DMS114 treated with DMSO at 0.1 percent for 48 hours (cell line): Measurements from ENCODE around the gene ARHGEF11.

Experiments
- DNase-seq: peaks from one replicate; lab custom pipeline; 2025; ENCODE audit not compliant: unreplicated experiment; lab: John Stamatoyannopoulos, UW

The ARHGEF11 gene

DNA sequence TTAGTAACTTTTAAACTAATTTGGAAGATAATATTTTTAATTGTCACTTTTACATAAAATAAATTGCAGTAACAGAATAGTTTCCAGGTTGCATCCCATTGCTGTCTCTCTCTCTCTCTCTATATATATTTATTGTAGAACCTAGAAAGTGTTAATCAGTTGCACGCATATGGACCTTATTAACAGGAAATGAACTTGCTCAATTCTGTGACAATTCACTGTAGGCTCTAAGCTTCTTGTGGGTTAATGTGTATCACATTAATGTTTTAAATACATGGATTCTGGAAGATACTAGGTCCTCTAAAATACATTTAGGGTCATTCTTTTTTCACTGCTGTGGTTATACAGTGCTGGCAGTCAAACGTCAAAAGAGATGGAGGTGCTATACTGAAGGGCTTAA lies 92.0 kb downstream of the ARHGEF11 start:
- DNase-seq, result no peak

GRCh38 chr1:156951371-156951770 lies 94.2 kb downstream of the ARHGEF11 start:
- no peak for DNase-seq

- no peak for DNase-seq
Observed at GRCh38 chr1:156949127-156949526, 96.4 kb downstream of the ARHGEF11 start.

DNA sequence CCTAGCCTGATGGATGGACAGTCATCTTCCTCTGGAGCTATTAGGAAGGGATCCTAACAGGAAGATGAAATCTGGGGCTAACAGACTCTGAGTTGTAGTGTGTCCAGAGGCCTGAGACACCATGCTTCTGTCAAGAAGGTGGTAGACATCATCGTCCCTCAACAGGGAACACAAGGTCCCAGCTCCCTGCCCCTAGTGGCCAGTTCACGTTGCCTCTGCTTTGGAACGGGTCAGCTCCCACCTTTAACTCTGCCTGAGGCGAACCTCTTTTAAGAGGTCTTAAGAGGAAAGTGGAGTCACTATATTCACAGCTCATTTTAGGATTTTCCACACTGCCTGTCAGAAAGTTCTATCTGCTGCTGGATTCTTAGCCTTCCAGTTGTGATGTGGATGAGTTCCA lies 96.8 kb downstream of the ARHGEF11 start:
- no peak for DNase-seq

DNA sequence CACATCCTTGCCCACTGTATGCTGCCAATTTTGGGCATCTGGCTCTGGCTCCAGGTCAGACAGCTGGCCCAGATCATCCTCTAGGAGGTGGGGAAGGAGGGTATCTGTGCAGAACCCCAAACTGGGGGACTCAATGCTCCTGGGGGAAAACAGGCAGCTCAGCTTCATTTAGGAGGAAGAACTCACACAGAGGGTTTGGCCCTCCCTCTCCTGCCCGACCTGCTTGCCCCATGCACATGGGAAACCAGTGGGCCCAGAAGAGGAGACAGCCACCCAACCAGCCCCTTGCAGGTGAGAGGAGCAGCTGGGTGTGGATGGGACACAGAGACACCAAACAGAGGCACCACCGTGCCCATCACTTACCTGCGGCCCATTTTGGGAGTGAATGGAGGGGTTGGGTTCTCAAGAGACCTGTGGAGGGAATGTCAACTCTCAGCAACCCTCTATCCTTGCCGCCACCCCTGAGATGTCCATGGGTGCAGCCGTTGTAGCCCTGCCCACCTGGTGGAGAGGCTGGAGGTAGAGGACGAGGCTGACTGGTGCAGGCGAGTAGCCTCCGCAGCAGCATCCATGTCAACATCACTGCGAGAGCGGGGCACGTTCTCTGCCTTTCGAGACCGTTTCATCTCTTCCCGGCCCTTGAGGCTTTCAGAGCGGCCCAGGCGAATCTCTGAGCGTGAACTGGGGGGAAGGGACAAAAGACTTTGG lies 97.6 kb downstream of the ARHGEF11 start:
- DNase-seq, result no peak

DNA sequence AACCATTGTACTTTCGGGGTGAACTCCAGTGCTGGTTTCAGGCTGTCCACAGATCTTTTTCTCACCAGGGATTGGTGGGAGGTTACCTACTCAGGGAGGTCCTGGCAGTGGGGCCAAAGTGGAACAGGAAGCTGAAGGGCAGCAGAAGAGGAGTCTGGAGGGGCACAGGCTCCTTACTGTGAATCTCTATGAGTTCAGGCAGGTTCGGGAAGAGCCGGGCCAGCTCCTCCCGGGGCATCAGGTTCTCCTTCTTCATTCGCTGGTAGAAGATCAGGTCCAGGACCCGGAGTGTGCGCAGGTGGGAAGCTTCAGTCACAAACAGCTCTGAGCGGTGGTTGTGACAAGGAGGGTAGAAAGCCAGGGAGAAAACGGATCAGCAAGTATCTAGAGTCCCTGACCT lies 98.4 kb downstream of the ARHGEF11 start:
- no peak for DNase-seq

DNA sequence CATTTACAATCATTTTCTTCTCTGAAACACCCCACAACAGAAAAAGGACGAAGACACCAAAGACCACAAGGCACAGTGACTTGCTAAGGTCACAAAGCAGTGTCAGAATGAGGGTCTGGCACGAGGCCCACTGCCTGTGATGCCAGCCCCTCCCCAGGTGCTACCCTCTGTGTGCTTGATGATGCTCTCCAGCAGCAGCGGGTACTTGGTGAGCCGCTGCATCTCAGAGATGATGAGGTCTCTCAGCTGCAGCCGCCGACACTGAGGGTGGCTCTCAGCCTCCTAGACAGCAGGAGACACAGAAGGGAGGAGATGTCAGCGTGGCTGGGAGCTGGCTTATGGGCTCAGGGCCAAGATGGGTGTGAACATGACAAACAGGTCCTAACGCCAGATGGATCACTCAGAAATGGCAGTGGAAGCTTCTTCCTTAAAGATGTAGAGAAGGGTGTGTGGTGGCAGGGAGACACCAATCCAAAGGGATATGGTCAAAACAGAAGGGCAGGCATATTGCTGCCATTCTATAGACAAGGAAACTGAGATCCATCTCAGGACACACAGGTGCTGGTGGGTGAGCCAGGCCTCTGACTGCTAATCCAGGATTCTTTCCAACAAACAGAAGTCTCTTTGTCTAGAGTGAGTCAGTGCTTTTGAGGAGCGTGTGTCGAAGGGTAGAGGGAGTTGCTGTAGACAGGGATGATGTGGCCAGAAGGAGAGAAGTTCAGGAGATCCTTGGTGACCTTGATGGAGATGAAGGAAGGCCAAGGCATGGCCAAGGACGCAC lies 99.5 kb downstream of the ARHGEF11 start:
- no peak for DNase-seq

- no peak for DNase-seq
Observed at GRCh38 chr1:156944848-156945247, 100.7 kb downstream of the ARHGEF11 start.

GRCh38 chr1:156944268-156944667 lies 101.3 kb downstream of the ARHGEF11 start:
- DNase-seq, result no peak

- no peak for DNase-seq
Observed at GRCh38 chr1:156943756-156944155, 101.8 kb downstream of the ARHGEF11 start.

- DNase-seq, result no peak
Observed at GRCh38 chr1:156942576-156942975, 103.0 kb downstream of the ARHGEF11 start.

DNA sequence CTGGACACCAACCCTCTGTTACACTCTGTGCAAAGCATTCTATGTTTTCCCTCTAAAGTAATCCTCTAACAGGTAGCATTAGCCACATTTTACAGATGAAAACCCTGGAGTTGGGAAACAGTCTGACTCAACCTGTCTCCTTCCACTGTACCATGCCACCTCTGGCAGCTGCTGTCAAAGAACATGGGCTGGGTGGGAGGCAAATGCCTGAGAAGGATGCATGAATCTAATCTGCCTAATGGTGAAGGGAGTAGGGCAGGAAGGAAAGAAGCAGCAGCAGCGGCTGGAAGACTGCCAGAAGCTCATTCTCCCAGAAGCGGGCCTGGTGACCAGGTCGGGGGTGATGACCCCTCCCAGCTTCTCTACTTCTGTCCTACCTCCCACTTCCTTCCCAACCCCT lies 103.4 kb downstream of the ARHGEF11 start:
- DNase-seq, result no peak

GRCh38 chr1:156941675-156942074 lies 103.9 kb downstream of the ARHGEF11 start:
- no peak for DNase-seq

GRCh38 chr1:156939786-156940334 lies 105.7 kb downstream of the ARHGEF11 start:
- DNase-seq, result no peak

- no peak for DNase-seq
Observed at GRCh38 chr1:156938813-156939212, 106.7 kb downstream of the ARHGEF11 start.

- no peak for DNase-seq
Observed at GRCh38 chr1:156937883-156938282, 107.7 kb downstream of the ARHGEF11 start.

GRCh38 chr1:156936721-156937220 lies 108.8 kb downstream of the ARHGEF11 start:
- DNase-seq, result no peak

DNA sequence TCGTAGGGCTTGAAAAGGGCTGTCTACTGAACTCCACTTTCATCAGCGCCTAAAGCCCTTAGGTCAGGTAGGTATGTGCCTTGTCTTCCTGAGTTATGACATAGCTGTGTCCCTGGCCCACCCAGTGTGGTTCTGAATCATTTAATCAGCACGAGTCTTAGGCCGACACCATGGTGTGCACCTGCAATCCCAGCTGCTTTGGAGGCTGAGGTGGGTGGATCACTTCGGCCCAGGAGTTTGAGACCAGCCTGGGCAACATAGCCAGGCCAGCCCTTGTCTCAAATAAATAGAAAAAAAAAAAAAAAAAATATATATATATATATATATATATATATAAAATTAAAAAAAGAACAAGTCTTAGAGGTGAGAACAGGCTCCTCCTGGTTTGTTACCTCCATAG lies 109.4 kb downstream of the ARHGEF11 start:
- no peak for DNase-seq

GRCh38 chr1:156935505-156936128 lies 109.9 kb downstream of the ARHGEF11 start:
- DNase-seq, result no peak

DNA sequence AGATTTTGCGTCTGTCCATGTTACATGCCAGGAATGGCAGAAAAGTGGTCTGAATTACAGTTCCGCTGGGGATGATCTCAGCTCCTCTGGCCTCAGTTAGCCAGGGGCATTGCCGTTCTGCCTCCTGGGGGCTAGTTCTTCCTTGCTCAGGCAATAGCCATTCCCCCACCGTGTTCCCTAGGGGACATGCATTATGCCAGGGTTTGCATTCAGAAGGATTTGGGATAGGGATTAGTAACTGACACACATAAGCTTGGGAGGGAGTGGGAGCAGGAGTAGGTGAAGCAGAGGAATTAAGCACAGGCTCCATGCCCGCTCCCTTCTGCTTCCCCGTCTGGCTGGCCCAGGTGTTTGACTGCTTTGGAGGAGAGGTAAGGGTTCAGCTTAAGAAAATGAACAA lies 112.4 kb downstream of the ARHGEF11 start:
- no peak for DNase-seq

DNA sequence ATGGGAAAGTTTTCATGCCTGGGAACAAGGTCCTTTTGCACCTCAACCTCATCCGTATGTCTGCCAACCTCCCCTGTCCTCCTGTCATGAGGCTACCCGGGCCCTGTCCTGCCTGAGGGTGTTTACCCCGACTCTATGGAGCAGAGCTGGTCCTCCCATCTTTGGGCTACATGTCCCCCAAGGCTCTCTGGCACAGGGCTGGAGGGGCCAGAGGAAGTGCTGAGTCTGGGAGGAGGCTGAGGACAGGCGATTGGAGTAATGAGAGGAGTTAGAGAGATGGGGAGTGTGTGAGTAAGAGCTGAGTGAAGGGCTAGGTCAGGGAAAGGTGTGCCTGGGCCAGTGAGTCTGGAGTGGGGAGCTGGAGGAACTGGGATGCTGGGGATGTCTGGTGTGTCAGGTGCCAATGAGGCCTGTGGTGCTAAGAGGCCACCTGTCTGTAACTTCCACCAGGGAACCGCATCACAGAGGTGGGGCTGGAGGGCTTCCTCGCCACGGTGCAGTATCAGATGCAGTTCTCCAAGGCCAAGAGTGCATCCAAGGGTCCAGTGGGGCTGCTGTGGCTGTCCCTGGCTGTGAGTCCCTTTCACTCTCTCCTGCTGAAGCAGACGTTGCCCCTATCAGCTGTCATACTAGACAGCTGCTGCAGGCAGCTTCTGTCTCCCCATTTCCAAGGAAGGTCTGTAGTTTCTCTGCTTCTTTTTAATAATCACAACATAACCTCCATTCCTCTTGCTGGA lies 113.4 kb downstream of the ARHGEF11 start:
- DNase-seq, result no peak
